Neural crest cell (in vitro differentiated cells): ENCODE measurements around the gene LPCAT1. TPM values are rescaled to one million over a fixed set of nuclear protein-coding genes. Genes with fewer than 3 reads are reported as not detected.

ENCODE experiments used
- DNase-seq: peaks from one replicate; pipeline ENCODE4 v3.0.0; 2021; ENCODE audit warnings: low read depth, mixed read lengths, low spot score
- H3K27ac Mint-ChIP-seq: one replicate; pipeline ENCODE4 v1.8.0; 2021; ENCODE audit warnings: mild to moderate bottlenecking, mixed read lengths; ENCODE audit not compliant: unreplicated experiment
- H3K27me3 Mint-ChIP-seq: 2 replicates; pipeline ENCODE4 v1.8.0; 2021; ENCODE audit warnings: low read depth, mild to moderate bottlenecking, mixed read lengths
- H3K36me3 Mint-ChIP-seq: 2 replicates; pipeline ENCODE4 v1.8.0; 2021; ENCODE audit warnings: low read depth, mild to moderate bottlenecking, mixed read lengths
- H3K4me1 Mint-ChIP-seq: 2 replicates; pipeline ENCODE4 v1.8.0; 2021; ENCODE audit warnings: mixed read lengths
- H3K4me3 Mint-ChIP-seq: one replicate; pipeline ENCODE4 v1.8.0; 2021; ENCODE audit warnings: mild to moderate bottlenecking, mixed read lengths
- H3K9me3 Mint-ChIP-seq: 2 replicates; pipeline ENCODE4 v1.8.0; 2021; ENCODE audit warnings: mixed read lengths
- total RNA-seq: library from RNA; stranded (reverse); gene quantifications from 2 replicates; pipeline ENCODE4 v1.2.1, GENCODE V29; 2021
- TF ChIP-seq, protein P1 (sequence below): fragments of 200-600 bp; sonication (generic); conservative IDR thresholded peaks from 2 replicates; pipeline ENCODE4 v1.5.0; 2021; ENCODE audit warnings: antibody characterized with exemption, mild to moderate bottlenecking

LPCAT1 gene
- total RNA-seq, 1 donor from 2014 or later, result 111 TPM

- Mint-ChIP-seq H3K36me3 (no peaks in the 10 kb centered on the region), H3K4me3 (no peak overlapping the region), H3K27ac (no peak overlapping the region), H3K9me3 (no peaks in the 10 kb centered on the region), H3K4me1 (peaks cover 28% of the 10 kb centered on the region), H3K27me3 (no peaks in the 10 kb centered on the region)
- TF ChIP-seq, protein P1, sequence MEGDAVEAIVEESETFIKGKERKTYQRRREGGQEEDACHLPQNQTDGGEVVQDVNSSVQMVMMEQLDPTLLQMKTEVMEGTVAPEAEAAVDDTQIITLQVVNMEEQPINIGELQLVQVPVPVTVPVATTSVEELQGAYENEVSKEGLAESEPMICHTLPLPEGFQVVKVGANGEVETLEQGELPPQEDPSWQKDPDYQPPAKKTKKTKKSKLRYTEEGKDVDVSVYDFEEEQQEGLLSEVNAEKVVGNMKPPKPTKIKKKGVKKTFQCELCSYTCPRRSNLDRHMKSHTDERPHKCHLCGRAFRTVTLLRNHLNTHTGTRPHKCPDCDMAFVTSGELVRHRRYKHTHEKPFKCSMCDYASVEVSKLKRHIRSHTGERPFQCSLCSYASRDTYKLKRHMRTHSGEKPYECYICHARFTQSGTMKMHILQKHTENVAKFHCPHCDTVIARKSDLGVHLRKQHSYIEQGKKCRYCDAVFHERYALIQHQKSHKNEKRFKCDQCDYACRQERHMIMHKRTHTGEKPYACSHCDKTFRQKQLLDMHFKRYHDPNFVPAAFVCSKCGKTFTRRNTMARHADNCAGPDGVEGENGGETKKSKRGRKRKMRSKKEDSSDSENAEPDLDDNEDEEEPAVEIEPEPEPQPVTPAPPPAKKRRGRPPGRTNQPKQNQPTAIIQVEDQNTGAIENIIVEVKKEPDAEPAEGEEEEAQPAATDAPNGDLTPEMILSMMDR, result no peak
- DNase-seq, result no peak
Measured at GRCh38 chr5:1555808-1556731, 32.3 kb upstream of the LPCAT1 start.

- Mint-ChIP-seq H3K36me3 (no peaks in the 10 kb centered on the region), H3K9me3 (no peaks in the 10 kb centered on the region), H3K27ac (no peak overlapping the region), H3K4me1 (peaks cover 29% of the 10 kb centered on the region), H3K27me3 (no peaks in the 10 kb centered on the region), H3K4me3 (no peak overlapping the region)
- TF ChIP-seq, protein P1, result no peak
- no peak for DNase-seq
Measured at GRCh38 chr5:1555011-1555807, 31.4 kb upstream of the LPCAT1 start.

GRCh38 chr5:1554410-1554967, 30.7 kb upstream of the LPCAT1 start:
- H3K4me1 Mint-ChIP-seq, result peaks cover 29% of the 10 kb centered on the region
- no peak for DNase-seq
- H3K27ac Mint-ChIP-seq, result peak overlapping the region; percentile 62
- no peaks in the 10 kb centered on the region for H3K27me3 Mint-ChIP-seq
- H3K36me3 Mint-ChIP-seq, result no peaks in the 10 kb centered on the region
- no peak overlapping the region for H3K4me3 Mint-ChIP-seq
- H3K9me3 Mint-ChIP-seq, result no peaks in the 10 kb centered on the region
- TF ChIP-seq, protein P1, result no peak

GRCh38 chr5:1553539-1554409, 30.0 kb upstream of the LPCAT1 start:
- H3K9me3 Mint-ChIP-seq, result no peaks in the 10 kb centered on the region
- H3K27ac Mint-ChIP-seq, result peak overlapping the region; percentile 27
- peaks cover 24% of the 10 kb centered on the region for H3K4me1 Mint-ChIP-seq
- TF ChIP-seq, protein P1, result no peak
- H3K36me3 Mint-ChIP-seq, result no peaks in the 10 kb centered on the region
- H3K27me3 Mint-ChIP-seq, result no peaks in the 10 kb centered on the region
- no peak overlapping the region for H3K4me3 Mint-ChIP-seq
- DNase-seq, result no peak
